H9 (cell line): ENCODE data around the gene TNFRSF19. TPM values are rescaled to one million over a fixed set of nuclear protein-coding genes. Genes with fewer than 3 reads are reported as not detected.

Experiments
- DNase-seq: peaks from one replicate; pipeline ENCODE4 v3.0.0-alpha.2; 2017
- H2AFZ ChIP-seq: one replicate; pipeline ENCODE4 v1.6.1; 2013; ENCODE audit warnings: mild to moderate bottlenecking, low read length, control low read depth, moderate library complexity
- H2AK5ac ChIP-seq: 2 replicates; pipeline ENCODE4 v1.6.1; 2013; ENCODE audit warnings: low read length, control low read depth, mixed read lengths; ENCODE audit not compliant: insufficient read length
- H2BK120ac ChIP-seq: one replicate; pipeline ENCODE4 v1.6.1; 2013; ENCODE audit warnings: low read depth, mild to moderate bottlenecking, low read length, control low read depth, inconsistent platforms; ENCODE audit not compliant: poor library complexity, severe bottlenecking
- H2BK12ac ChIP-seq: 2 replicates; pipeline ENCODE4 v1.6.1; 2013; ENCODE audit warnings: low read length, control low read depth, mixed read lengths, low read depth; ENCODE audit not compliant: insufficient read length
- H2BK15ac ChIP-seq: 2 replicates; pipeline ENCODE4 v1.6.1; 2013; ENCODE audit warnings: low read depth, low read length, control low read depth
- H2BK20ac ChIP-seq: one replicate; pipeline ENCODE4 v1.6.1; 2013; ENCODE audit warnings: low read depth, mild to moderate bottlenecking, low read length, control low read depth, inconsistent platforms; ENCODE audit not compliant: poor library complexity, severe bottlenecking
- H2BK5ac ChIP-seq: 2 replicates; pipeline ENCODE4 v1.6.1; 2013; ENCODE audit warnings: low read length, control low read depth, mixed read lengths; ENCODE audit not compliant: insufficient read length
- H3K14ac ChIP-seq: 2 replicates; pipeline ENCODE4 v1.6.1; 2013; ENCODE audit warnings: low read length, control low read depth; ENCODE audit not compliant: insufficient read depth
- H3K18ac ChIP-seq: 2 replicates; pipeline ENCODE4 v1.6.1; 2013; ENCODE audit warnings: low read depth, mild to moderate bottlenecking, mixed read lengths, low read length, control low read depth; ENCODE audit not compliant: insufficient read length
- H3K23ac ChIP-seq: 2 replicates; pipeline ENCODE4 v1.6.1; 2013; ENCODE audit warnings: low read length, control low read depth, mixed read lengths, low read depth; ENCODE audit not compliant: insufficient read length
- H3K23me2 ChIP-seq: 2 replicates; pipeline ENCODE4 v1.6.1; 2013; ENCODE audit warnings: low read depth, mild to moderate bottlenecking, mixed read lengths, low read length, control low read depth; ENCODE audit not compliant: insufficient read length, poor library complexity, severe bottlenecking
- H3K27ac ChIP-seq: 2 replicates; pipeline ENCODE4 v1.5.1; 2013; ENCODE audit warnings: low read length, control low read depth, mixed read lengths, low read depth; ENCODE audit not compliant: insufficient read length
- H3K27me3 ChIP-seq: 2 replicates; pipeline ENCODE4 v1.6.1; 2013; ENCODE audit warnings: low read length, control low read depth, inconsistent platforms; ENCODE audit not compliant: insufficient read depth
- H3K4ac ChIP-seq: 2 replicates; pipeline ENCODE4 v1.6.1; 2013; ENCODE audit warnings: low read depth, mild to moderate bottlenecking, control low read depth, inconsistent platforms, low read length, moderate library complexity
- H3K4me1 ChIP-seq: 2 replicates; pipeline ENCODE4 v1.6.1; 2013; ENCODE audit warnings: low read length, control low read depth, inconsistent platforms; ENCODE audit not compliant: insufficient read depth
- H3K4me2 ChIP-seq: 2 replicates; pipeline ENCODE4 v1.6.1; 2013; ENCODE audit warnings: low read length, control low read depth, mixed read lengths; ENCODE audit not compliant: insufficient read length, insufficient read depth
- H3K56ac ChIP-seq: 2 replicates; pipeline ENCODE4 v1.6.1; 2013; ENCODE audit warnings: low read depth, mild to moderate bottlenecking, mixed read lengths, low read length, control low read depth; ENCODE audit not compliant: insufficient read length
- H3K79me1 ChIP-seq: 2 replicates; pipeline ENCODE4 v1.6.1; 2013; ENCODE audit warnings: low read depth, mild to moderate bottlenecking, moderate library complexity, low read length, control low read depth, inconsistent platforms; ENCODE audit not compliant: insufficient read depth, poor library complexity, severe bottlenecking
- H3K79me2 ChIP-seq: 2 replicates; pipeline ENCODE4 v1.6.1; 2013; ENCODE audit warnings: low read length, control low read depth, inconsistent platforms; ENCODE audit not compliant: insufficient read depth
- H3K9ac ChIP-seq: 2 replicates; pipeline ENCODE4 v1.6.1; 2013; ENCODE audit warnings: low read length, control low read depth, mixed read lengths; ENCODE audit not compliant: insufficient read length; ENCODE audit errors: extremely low read depth
- H3K9me3 ChIP-seq: one replicate; pipeline ENCODE4 v1.6.1; 2013; ENCODE audit warnings: low read depth, low read length, inconsistent platforms; ENCODE audit not compliant: control insufficient read depth
- H3T11ph ChIP-seq: one replicate; pipeline ENCODE4 v1.6.1; 2013; ENCODE audit warnings: mild to moderate bottlenecking, low read length, control low read depth, inconsistent platforms
- H4K20me1 ChIP-seq: one replicate; pipeline ENCODE4 v1.6.1; 2013; ENCODE audit not compliant: control insufficient read depth, insufficient read length, insufficient read depth
- H4K5ac ChIP-seq: 2 replicates; pipeline ENCODE4 v1.6.1; 2013; ENCODE audit warnings: low read depth, mild to moderate bottlenecking, mixed read lengths, low read length, control low read depth; ENCODE audit not compliant: insufficient read length
- H4K8ac ChIP-seq: replicated peaks from 2 replicates; pipeline ENCODE4 v1.6.1; 2013; ENCODE audit warnings: low read length, control low read depth, mixed read lengths, low read depth; ENCODE audit not compliant: insufficient read length
- H4K91ac ChIP-seq: 2 replicates; pipeline ENCODE4 v1.6.1; 2013; ENCODE audit warnings: low read depth, mild to moderate bottlenecking, moderate library complexity, mixed read lengths, low read length, control low read depth; ENCODE audit not compliant: insufficient read length
- H3K27ac Mint-ChIP-seq, 3 experiments: 2 replicates in 2 of 3; 3 replicates in 1 of 3; pipeline ENCODE4 v1.8.0; 2020 to 2021; ENCODE audit warnings: mixed read lengths in 3 of 3, mild to moderate bottlenecking in 1 of 3, moderate library complexity in 1 of 3
- H3K27me3 Mint-ChIP-seq: 2 replicates; pipeline ENCODE4 v1.8.0; 2021; ENCODE audit warnings: low read depth, mild to moderate bottlenecking, moderate library complexity, mixed read lengths
- H3K36me3 Mint-ChIP-seq, 3 experiments: 2 replicates in 2 of 3; 3 replicates in 1 of 3; pipeline ENCODE4 v1.8.0; 2020 to 2021; ENCODE audit warnings: low read depth in 3 of 3, mixed read lengths in 3 of 3; ENCODE audit not compliant: insufficient read depth in 1 of 3
- H3K4me1 Mint-ChIP-seq, 2 experiments: 2 replicates each; pipeline ENCODE4 v1.8.0; 2020; ENCODE audit warnings: mixed read lengths in 2 of 2
- H3K4me3 Mint-ChIP-seq, 2 experiments: 2 replicates in 1 of 2; 3 replicates in 1 of 2; pipeline ENCODE4 v1.8.0; 2020 to 2021; ENCODE audit warnings: mild to moderate bottlenecking in 2 of 2, mixed read lengths in 2 of 2, moderate library complexity in 1 of 2
- H3K9me3 Mint-ChIP-seq, 2 experiments: 2 replicates in 1 of 2; 3 replicates in 1 of 2; pipeline ENCODE4 v1.8.0; 2020; ENCODE audit warnings: mild to moderate bottlenecking in 2 of 2, mixed read lengths in 2 of 2, moderate library complexity in 1 of 2
- CTCF ChIP-seq: fragments of 200-600 bp; sonication (generic); conservative IDR thresholded peaks from 3 replicates; pipeline ENCODE4 v1.8.0; 2021; ENCODE audit warnings: antibody characterized with exemption, mild to moderate bottlenecking
- WGBS: extraction: QIAGEN DNeasy Blood & Tissue Kit; methylation state at CpG from one replicate; pipeline ENCODE4 v1.1.7; 2013; ENCODE audit warnings: missing lambda C conversion rate, low lambda C conversion rate, mixed read lengths; ENCODE audit not compliant: insufficient read length; ENCODE audit errors: extremely low coverage; 5-methylcytosine and 5-hydroxymethylcytosine counted together
- total RNA-seq: library from RNA; stranded (reverse); gene quantifications from 2 replicates; pipeline ENCODE4 v1.2.1, GENCODE V29; 2021

TNFRSF19 gene
- total RNA-seq, 1 experiment from 2014 or later: 2.7 TPM

GRCh38 chr13:23672616-23673015 is 102.4 kb downstream of the TNFRSF19 start:
- no peak for DNase-seq
- H3K9me3 Mint-ChIP-seq: peaks cover 8 to 9% of the 10 kb centered on the region in 2 experiments
- peaks cover 12 to 18% of the 10 kb centered on the region in 2 experiments for H3K4me1 Mint-ChIP-seq
- no CpG with 5 or more reads among the region's 4 CpGs for WGBS
- no peak overlapping the region for H3K4me2 ChIP-seq
- no peak overlapping the region for H2BK12ac ChIP-seq
- no peak overlapping the region for H3K4me3 Mint-ChIP-seq
- no peak overlapping the region for H2BK120ac ChIP-seq
- H3K27ac Mint-ChIP-seq: no peak overlapping the region
- H3T11ph ChIP-seq: no peak overlapping the region
- H3K27ac ChIP-seq: no peak overlapping the region
- H4K8ac ChIP-seq: no peak overlapping the region
- H2AFZ ChIP-seq: no peak overlapping the region
- H2BK5ac ChIP-seq: no peak overlapping the region
- no peak overlapping the region for H4K91ac ChIP-seq
- H3K36me3 Mint-ChIP-seq: peaks cover 0 to 9% (median 8%) of the 10 kb centered on the region in 3 experiments; a peak in 5 of 7 replicates
- no peak overlapping the region for H3K9ac ChIP-seq
- no peak overlapping the region for H2BK20ac ChIP-seq
- no peak overlapping the region for H3K4ac ChIP-seq
- no peaks in the 10 kb centered on the region for H4K20me1 ChIP-seq
- no peak overlapping the region for H3K56ac ChIP-seq
- H3K27me3 Mint-ChIP-seq: no peaks in the 10 kb centered on the region; the same call in 1 of the 2 replicates
- TF ChIP-seq CTCF: no peak
- no peak overlapping the region for H2AK5ac ChIP-seq
- H3K4me1 ChIP-seq: peaks cover 2% of the 10 kb centered on the region; the same call in 1 of the 2 replicates
- H3K79me1 ChIP-seq: no peaks in the 10 kb centered on the region
- H3K23me2 ChIP-seq: no peaks in the 10 kb centered on the region
- H3K18ac ChIP-seq: no peak overlapping the region
- no peak overlapping the region for H3K14ac ChIP-seq
- no peaks in the 10 kb centered on the region for H3K9me3 ChIP-seq
- H3K23ac ChIP-seq: no peak overlapping the region
- no peaks in the 10 kb centered on the region for H3K79me2 ChIP-seq
- H2BK15ac ChIP-seq: no peak overlapping the region
- no peaks in the 10 kb centered on the region for H3K27me3 ChIP-seq
- no peak overlapping the region for H4K5ac ChIP-seq
